Spleen (tissue), 11 donors: ENCODE measurements around the gene INPP5B. TPM values are rescaled to one million over a fixed set of nuclear protein-coding genes. Genes with fewer than 3 reads are reported as not detected.

Source experiments
- DNase-seq: peaks from one replicate; pipeline ENCODE4 v3.0.0-alpha.2; 2020
- H3K27ac ChIP-seq, 8 donors: fragments of 200-600 bp; sonication (generic) in 7 of 8; 1 replicate in 4 of 8; 2 replicates in 4 of 8; pipeline versions ENCODE4 v1.5.0 to v1.8.0; 2016 to 2021; ENCODE audit warnings: inconsistent platforms in 4 of 8, mild to moderate bottlenecking in 4 of 8, moderate library complexity in 1 of 8
- H3K27me3 ChIP-seq, 7 donors: fragments of 200-600 bp; sonication (generic) in 6 of 7; replicated peaks in 1 of 7; 1 replicate in 4 of 7; 2 replicates in 3 of 7; pipeline versions ENCODE4 v1.5.0 to v1.8.0; 2016 to 2021; ENCODE audit warnings: inconsistent platforms in 3 of 7, mild to moderate bottlenecking in 1 of 7
- H3K36me3 ChIP-seq, 6 donors: fragments of 200-600 bp; sonication (generic) in 5 of 6; 1 replicate in 4 of 6; 2 replicates in 2 of 6; pipeline versions ENCODE4 v1.5.0 to v1.8.0; 2016 to 2021; ENCODE audit warnings: inconsistent platforms in 2 of 6
- H3K4me1 ChIP-seq, 6 donors: fragments of 200-600 bp; sonication (generic) in 5 of 6; 1 replicate in 3 of 6; 2 replicates in 3 of 6; pipeline versions ENCODE4 v1.5.0 to v1.8.0; 2016 to 2021; ENCODE audit warnings: inconsistent platforms in 3 of 6
- H3K4me3 ChIP-seq, 8 donors: fragments of 200-600 bp; sonication (generic) in 7 of 8; 1 replicate in 4 of 8; 2 replicates in 4 of 8; pipeline versions ENCODE4 v1.5.0 to v1.8.0; 2016 to 2021; ENCODE audit warnings: inconsistent platforms in 4 of 8, mild to moderate bottlenecking in 4 of 8, moderate library complexity in 2 of 8
- H3K9me3 ChIP-seq, 8 donors: fragments of 200-600 bp; sonication (generic) in 7 of 8; 1 replicate in 4 of 8; 2 replicates in 4 of 8; pipeline versions ENCODE4 v1.5.0 to v1.8.0; 2016 to 2021; ENCODE audit warnings: inconsistent platforms in 4 of 8
- CTCF ChIP-seq, 11 experiments: fragments of 200-600 bp in 7 of 11; fragments of 450-650 bp in 4 of 11; sonication (generic) in 4 of 11; IDR thresholded peaks in 8 of 11; conservative IDR thresholded peaks in 3 of 11; 1 replicate in 7 of 11; 2 replicates in 4 of 11; pipeline versions ENCODE4 v1.4.0 to v1.8.0; 2016 to 2021; ENCODE audit warnings: antibody characterized with exemption in 11 of 11, inconsistent platforms in 4 of 11, mild to moderate bottlenecking in 1 of 11
- POLR2A ChIP-seq, 3 donors: fragments of 450-650 bp; IDR thresholded peaks; one replicate each; pipeline ENCODE4 v1.5.1; 2017; ENCODE audit warnings: antibody characterized with exemption in 3 of 3, mild to moderate bottlenecking in 1 of 3
- POLR2AphosphoS5 ChIP-seq, 3 donors: sonication (generic); formaldehyde crosslinking; IDR thresholded peaks; one replicate each; pipeline ENCODE4 v1.5.1; 2017; ENCODE audit warnings: antibody characterized with exemption in 3 of 3
- WGBS, 5 donors: extraction: QIAGEN DNeasy Blood & Tissue Kit in 3 of 5; methylation state at CpG; one replicate each; pipeline versions ENCODE4 v1.1.5 to v1.1.7; 2013 to 2018; 5-methylcytosine and 5-hydroxymethylcytosine counted together
- intact Hi-C: fragments of 100-400 bp; cut with DNase I; formaldehyde crosslinking; loops from one replicate; pipeline ENCODE4 v1.15.0; 2023; ENCODE audit warnings: low total_unique reads
- polyA plus RNA-seq, 3 donors: library from polyadenylated mRNA; stranded (reverse); fragments of 200-250 nt; gene quantifications; one replicate each; pipeline ENCODE4 v1.2.1, GENCODE V29; 2013
- total RNA-seq, 7 donors: library from RNA; depleted of rRNA in 3 of 7; stranded (reverse); fragments of >200 nt in 3 of 7; fragmentation: NEBNext Ultra II Directional in 4 of 7; extraction: Animal tissue kit (Norgen Biotek cat#: 25700) in 4 of 7; gene quantifications; one replicate each; pipeline versions ENCODE4 v1.1.0 to v1.2.1, GENCODE V29; 2016 to 2021
- donor health status: healthy with polysubstance abuse.
- donor health status: DM: no; HTN: no; CAD: no; lungs with moderate emphysema.
- donor health status: DM: no; HTN: no; CAD: no.
- donor health status: Bipolar disorder and iron deficiency.
- donor health status: healthy.
- donor health status: DM: no; HTN: no; CAD: no.
- donor health status: DM: yes; HTN: yes; CAD: no.

Gene INPP5B
- total and polyA plus RNA-seq, 10 donors: 11.4 to 70.7 (median 36.7) TPM

DNA sequence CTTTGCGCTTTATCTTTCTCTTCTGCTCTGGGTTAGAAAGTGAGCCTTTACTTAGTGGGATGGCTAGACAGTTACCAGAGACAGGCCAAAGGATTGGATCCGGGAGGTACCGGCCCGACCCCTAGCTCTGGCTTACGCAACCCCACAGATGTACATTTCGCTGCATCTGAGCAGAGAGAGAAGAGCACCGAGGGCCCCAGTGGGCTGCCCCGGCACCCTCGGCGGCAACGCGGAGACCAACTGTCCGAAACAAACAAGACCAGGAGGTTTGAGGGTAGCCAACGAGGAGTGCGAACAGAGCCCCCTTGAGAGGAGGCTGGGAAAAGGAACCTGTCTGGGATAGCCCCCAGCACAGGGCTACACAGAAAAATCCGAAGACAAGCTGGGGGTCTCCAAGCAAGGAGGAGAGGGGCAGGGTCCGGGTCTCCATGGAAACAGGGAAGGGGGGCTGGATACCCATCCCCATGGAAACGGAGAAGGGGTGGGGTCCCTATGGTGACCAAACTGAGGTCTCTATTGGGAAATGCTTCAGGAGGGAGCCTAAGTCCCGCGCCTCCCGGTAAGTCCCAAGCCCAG is 87.8 kb downstream of the INPP5B start:
- Histone ChIP-seq H3K4me1 (peaks cover 29 to 63% (median 56%) of the 10 kb centered on the region in 6 donors), H3K27ac (peak overlapping the region; percentile 85 to 98 (median 92)), H3K9me3 (no peaks in the 10 kb centered on the region), H3K36me3 (peaks cover 2 to 68% (median 52%) of the 10 kb centered on the region in 6 donors), H3K27me3 (no peaks in the 10 kb centered on the region), H3K4me3 (peak overlapping the region; percentile 77 to 100 (median 98))
- WGBS, 5 donors: 1 to 4% (median 3%) methylated on average over 20 to 21 of the region's 21 CpGs
- intact Hi-C loops: loop anchor here (5.0 to 10.0 kb wide), 2 partner anchors 52 to 164 kb away; partner anchors contain the start of genes C1orf122, CDCA8 and YRDC
- DNase-seq: peak; percentile 84
- TF ChIP-seq POLR2A (IDR thresholded peaks at IDR 0.05): no peak
- TF ChIP-seq CTCF (IDR thresholded peaks at IDR 0.05 in 8 of 11, conservative IDR thresholded peaks at IDR 0.05 in 3 of 11): no peak
- no peak for TF ChIP-seq POLR2AphosphoS5 (IDR thresholded peaks at IDR 0.05)

DNA sequence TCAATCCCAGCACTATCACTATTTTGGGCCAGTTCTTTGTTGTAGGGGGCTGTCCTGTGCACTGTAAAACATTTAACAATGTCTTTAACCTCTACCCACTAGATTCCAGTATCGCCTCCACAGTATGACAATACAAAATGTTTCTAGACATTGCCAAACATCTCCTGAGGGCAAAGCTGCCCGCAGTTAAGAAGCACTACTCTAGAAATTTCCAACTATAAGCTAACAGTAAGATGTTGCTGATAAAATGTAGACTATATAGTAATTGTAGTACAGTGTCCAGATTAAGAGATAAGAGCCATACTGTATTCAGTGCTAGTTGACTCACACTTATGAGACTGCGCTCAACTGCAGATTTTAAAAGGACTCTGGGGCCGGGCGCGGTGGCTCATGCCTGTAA is 92.4 kb downstream of the INPP5B start:
- no peak for TF ChIP-seq CTCF (IDR thresholded peaks at IDR 0.05 in 8 of 11, conservative IDR thresholded peaks at IDR 0.05 in 3 of 11)
- TF ChIP-seq POLR2AphosphoS5 (IDR thresholded peaks at IDR 0.05): no peak
- no peak for TF ChIP-seq POLR2A (IDR thresholded peaks at IDR 0.05)
- H3K27me3 ChIP-seq: no peaks in the 10 kb centered on the region
- peaks cover 35 to 97% (median 88%) of the 10 kb centered on the region in 6 donors for H3K4me1 ChIP-seq
- H3K9me3 ChIP-seq: no peaks in the 10 kb centered on the region
- intact Hi-C loops: loop anchor here (10.0 kb wide), 1 partner anchor 160 kb away; the partner anchor contains the start of gene CDCA8
- H3K4me3 ChIP-seq: no peak overlapping the region
- WGBS, 5 donors: 94 to 99% (median 97%) methylated on average over 6 of the region's 6 CpGs
- H3K27ac ChIP-seq: peak overlapping the region in 1 of 8 donors; percentile 85
- no peak for DNase-seq
- H3K36me3 ChIP-seq: peaks cover 2 to 56% (median 23%) of the 10 kb centered on the region in 6 donors

DNA sequence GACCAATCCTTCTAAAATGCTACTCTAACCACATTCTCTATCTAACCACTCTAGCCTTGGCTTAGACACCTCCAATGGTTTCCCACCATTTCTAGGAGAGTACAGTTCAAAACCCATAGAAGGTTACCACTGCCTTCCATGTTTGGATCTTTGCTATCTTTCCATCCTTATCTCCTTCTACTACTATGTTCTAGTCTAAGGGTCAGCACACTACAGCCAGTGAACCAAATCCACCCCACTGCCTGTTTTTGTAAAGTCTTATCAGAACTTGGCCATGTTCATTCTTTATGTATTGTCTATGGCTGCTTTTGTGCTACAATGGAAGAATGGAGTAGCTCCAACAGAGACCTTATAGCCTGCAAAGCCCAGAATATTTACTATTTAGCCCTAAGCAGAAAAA is 93.7 kb downstream of the INPP5B start:
- H3K4me1 ChIP-seq: peaks cover 29 to 100% (median 88%) of the 10 kb centered on the region in 6 donors
- intact Hi-C loops: loop anchor here (10.0 kb wide), 1 partner anchor 158 kb away; the partner anchor contains the start of gene CDCA8
- H3K27ac ChIP-seq: peak overlapping the region in 6 of 8 donors; percentile 73 to 87 (median 83)
- no peaks in the 10 kb centered on the region for H3K9me3 ChIP-seq
- H3K36me3 ChIP-seq: peaks cover 2 to 67% (median 23%) of the 10 kb centered on the region in 6 donors
- H3K4me3 ChIP-seq: no peak overlapping the region
- DNase-seq: no peak
- no peaks in the 10 kb centered on the region for H3K27me3 ChIP-seq
- no peak for TF ChIP-seq CTCF (IDR thresholded peaks at IDR 0.05 in 8 of 11, conservative IDR thresholded peaks at IDR 0.05 in 3 of 11)
- no peak for TF ChIP-seq POLR2A (IDR thresholded peaks at IDR 0.05)
- TF ChIP-seq POLR2AphosphoS5 (IDR thresholded peaks at IDR 0.05): no peak

DNA sequence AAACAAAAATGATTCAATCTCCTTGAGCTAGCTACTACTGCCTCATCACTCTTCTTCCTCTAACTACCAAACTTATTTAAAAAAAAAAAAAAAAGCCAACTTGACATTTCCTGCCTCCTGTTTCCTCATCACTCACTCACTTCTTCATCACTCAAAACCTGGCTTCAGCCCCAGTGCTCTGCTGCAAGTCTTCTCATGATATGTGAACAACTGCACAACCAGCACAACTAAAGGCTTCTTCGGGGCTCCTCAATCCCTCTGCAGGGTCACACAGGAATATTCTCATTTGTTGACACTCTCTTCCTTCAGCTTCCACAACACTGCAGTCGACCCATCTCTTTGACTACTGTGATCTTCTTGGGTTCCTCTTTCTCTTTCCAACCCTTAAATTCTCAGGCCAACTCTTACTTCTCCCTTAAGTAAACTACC is 95.1 kb downstream of the INPP5B start:
- H3K27me3 ChIP-seq: no peaks in the 10 kb centered on the region
- no peaks in the 10 kb centered on the region for H3K9me3 ChIP-seq
- H3K4me1 ChIP-seq: peaks cover 24 to 100% (median 87%) of the 10 kb centered on the region in 6 donors
- no peak for DNase-seq
- peak overlapping the region; percentile 60 to 87 (median 80) for H3K27ac ChIP-seq
- H3K4me3 ChIP-seq: peak overlapping the region in 1 of 8 donors; percentile 43
- no peak for TF ChIP-seq POLR2AphosphoS5 (IDR thresholded peaks at IDR 0.05)
- TF ChIP-seq CTCF (IDR thresholded peaks at IDR 0.05 in 8 of 11, conservative IDR thresholded peaks at IDR 0.05 in 3 of 11): no peak
- no peak for TF ChIP-seq POLR2A (IDR thresholded peaks at IDR 0.05)
- H3K36me3 ChIP-seq: peaks cover 0 to 67% (median 16%) of the 10 kb centered on the region in 6 donors
- intact Hi-C loops: loop anchor here (10.0 kb wide), 1 partner anchor 157 kb away; the partner anchor contains the start of gene CDCA8
- 30 to 52% (median 47%) methylated on average over 2 of the region's 2 CpGs for WGBS, 5 donors
